Measurements from ENCODE around the gene KDM4B.
"Not testable (repeated sequence)": the region's sequence is repeated elsewhere in the genome, so short reads cannot be mapped to it uniquely, and the experiment has no call there.

KDM4B gene

DNA sequence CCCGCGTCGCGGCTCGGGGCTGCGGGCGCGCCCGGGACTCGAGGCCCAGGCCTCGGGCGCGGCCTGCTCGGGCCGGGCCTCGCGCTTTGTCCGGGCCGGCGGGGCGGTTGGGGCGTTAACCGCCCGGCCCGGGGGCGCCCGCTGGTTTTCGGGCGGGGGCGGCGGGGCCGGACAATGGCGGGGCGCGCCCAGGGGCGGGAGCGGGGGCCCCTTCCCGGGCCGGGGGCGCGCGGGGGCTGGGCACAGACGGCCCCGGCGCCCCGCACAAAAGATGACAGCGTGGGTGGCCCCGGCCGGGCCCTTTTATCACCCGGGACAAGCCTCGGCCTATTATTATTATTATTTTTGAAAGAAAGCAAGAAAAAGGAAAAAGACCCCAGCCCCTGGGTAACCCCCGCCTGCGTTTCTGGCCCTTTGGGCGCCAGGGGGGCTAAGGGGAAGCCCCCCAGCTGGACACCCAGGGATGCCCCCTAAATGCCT, 419 bp downstream of the KDM4B start:
- no peak for DNase-seq

DNA sequence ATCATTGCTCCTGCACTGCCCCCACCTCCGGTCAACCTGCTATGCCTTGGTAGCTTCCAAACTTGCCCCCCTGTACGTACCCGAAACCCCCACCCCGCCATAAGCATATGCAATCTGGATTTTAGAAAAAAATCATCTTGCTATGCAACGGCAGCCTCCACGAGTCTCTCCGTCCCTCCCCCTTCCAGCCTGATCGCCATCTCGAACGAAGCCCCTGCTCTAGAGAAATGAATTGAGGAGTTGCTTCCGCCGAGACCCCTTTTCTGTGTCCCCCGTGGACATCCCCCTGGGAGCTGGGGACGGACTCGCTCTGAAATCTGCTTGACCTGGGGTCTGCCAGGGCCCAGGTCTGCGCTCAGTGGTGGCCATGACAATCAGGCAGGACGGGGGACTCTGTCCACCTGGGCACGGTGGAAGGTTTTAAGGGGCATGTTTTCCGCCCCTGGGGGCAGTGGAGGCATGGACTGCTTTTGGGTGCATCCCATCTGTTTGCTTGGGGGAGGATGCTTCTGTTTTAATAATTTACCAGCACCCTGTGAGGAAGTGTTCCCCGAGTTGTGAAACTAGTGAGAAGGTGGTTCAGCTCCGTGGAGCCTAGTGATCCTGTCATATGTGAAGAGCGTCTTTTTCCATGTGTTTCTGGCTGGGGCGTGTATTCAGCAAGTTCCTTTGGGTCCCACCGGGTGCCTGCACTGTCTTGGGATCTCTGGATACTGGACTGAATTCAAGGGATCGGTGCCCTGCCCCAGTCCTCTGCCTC, 1.0 kb downstream of the KDM4B start:
- DNase-seq = peak; percentile 34

DNA sequence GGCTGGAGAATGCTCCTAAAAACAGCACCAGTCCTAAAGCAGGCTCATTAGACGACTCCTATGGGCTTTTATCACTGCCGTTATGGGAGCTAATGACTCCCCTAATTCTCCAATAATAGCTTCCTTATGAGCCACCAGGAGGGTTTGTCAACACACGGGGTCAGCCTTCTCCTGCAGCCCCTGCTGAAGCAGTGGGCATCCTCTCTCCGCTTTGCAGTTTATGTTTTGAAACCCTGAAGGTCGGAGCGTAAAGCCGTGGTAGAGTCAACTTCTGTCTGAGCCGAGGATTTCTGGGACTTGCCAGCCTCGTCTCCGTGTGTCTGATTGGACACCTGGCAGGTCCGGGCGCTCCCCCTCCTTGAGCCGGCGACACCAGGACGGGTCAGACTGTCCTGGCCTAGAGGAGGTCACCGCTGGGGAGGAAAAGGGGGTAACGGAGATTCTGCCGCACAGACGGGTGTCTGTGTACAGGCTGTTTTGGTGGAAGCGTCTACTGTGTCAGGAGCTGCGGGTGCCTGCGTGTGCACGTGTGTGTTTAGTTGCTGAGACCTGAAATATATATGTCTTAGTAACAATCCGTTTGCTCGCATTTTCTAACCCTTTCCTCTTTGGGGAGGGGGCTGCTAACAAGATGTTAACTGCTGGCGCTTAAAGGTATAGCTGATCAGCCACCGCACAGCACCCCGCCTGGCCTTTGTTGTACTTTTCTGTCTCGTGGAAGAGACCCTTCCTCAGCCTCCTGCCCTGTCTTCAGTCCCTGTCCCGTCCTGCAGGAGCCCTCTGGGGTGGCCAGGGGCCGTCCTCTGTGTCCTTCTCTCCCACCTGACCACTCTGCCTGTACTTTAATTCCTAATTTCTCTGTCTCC, 1.9 kb downstream of the KDM4B start:
- no peak for DNase-seq

DNA sequence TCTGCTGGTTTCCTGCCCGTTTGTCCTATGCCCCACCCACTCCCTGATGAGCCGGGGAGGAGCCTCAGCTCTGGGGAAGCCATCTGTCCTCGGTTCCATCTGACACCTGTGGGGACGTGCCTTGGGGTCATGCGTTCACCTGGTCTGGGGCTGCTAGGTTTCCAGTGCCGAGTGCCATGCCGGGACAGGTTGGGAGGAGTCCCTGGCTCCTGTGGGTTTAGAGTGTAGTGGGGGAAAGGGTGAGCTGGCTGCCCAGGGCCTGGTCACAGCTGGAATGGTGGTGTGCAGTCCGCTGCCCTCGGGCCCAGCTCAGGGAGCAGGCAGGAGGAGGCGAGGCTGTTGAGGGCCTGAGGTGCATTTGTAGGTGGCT, 2.5 kb downstream of the KDM4B start:
- no peak for DNase-seq

DNA sequence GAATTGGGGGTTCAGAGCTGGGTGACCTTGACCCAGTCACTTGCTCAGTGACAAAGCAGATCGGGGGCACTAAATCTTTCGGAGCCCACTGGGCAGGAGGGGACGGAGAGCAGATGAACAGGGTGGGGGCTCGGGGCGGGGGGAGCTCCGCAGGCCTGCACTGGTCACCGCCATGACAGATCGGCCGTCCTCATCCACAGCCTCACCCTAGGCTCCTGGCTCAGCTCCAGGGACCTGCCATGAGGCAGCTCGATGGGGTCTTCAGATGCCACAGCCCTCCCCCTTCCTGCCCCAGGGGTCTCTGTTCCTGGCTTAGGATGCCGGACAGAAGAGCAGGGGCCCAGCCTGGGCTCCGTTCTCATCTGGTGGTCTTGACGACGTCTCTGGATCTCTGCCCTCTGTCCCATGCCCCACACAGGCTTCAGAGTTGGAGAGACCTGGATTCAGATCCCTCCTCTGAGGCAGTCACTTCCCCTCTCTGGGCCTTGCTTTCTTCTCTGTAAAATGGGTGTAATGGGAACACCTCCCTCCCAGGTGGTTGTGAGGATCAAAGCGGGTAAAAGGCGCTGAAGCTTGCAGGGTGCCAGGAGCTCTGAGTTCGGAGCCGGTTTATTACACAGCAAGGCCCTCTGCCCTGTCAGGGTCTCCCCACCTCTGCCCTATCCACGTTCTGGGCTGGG, 3.0 kb downstream of the KDM4B start:
- no peak for DNase-seq

DNA sequence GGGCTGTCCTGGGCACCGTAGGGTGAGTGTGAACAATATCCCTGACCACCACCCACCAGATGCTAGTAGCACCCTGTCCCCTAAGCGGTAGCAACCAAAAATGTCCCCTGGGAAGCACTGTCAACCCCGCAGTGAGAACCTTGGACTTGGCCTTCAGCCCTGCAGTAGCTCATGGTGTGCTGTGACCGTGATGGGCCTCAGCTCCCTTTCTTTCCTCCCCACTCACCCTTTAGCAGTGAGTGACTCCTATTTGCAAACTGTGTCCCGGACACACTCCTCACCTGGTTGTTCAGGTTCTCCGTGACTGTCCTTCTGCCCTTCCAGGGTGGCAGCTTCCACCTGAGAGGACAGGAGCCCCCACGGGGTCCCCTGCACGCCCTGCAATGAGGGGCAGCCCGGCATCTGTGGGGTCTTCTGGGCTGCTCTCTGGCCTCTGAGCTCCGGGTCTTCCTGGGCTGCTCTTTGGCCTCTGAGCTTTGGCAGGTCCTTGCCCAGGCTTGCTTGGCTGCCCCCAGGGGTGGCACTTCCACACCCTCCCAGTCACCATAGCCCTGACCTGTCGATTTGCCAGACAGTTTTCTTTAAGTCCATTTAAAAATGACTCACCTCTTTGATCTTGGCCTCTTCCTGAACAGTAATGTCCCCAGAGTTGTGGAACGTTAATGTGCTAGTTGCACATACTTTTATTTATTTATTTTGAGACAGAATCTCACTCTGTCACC, 3.8 kb downstream of the KDM4B start:
- no peak for DNase-seq

DNA sequence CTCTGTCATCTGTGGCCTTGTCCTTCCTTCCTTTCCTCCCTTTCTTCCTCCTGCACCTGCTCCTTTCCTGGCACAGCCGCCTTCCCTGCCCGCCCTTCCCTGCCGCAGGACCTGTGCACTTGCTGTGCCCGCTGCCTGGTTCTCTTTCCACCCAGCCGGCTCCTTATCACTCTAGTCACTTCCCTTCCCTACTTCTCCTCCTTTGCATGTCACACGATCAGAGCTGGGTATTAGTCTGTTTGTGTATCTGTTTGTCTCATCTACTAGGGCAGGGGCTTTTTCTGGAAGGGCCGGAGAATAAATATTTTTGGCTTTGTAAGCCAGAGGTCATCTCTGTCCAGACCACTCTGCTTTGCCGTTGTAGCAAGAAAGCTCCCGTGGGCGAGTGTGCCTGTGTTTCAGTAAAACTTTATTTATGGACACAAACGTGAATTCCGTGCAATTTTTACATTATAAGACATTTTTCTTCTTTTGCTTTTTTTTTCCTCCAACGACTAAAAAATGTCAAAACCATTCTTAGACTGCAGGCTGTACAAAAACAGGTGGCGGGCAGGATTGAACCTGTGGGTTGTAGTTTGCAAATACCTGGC, 6.1 kb downstream of the KDM4B start:
- no peak for DNase-seq

DNA sequence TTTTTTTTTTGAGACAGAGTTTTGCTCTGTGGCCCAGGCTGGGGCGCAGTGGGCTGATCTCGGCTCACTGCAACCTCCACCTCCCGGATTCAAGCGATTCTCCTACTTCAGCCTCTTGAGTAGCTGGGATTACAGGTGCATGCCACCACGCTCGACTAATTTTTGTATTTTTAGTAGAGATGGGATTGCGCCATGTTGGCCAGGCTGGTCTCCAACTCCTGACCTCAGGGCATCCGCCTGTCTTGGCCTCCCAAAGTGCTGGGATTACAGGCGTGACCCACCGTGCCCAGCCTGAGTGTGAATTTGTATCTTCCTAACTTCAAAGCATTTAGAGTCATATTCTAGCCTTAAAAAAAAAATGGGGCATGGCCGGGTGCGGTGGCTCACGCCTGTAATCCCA, 6.7 kb downstream of the KDM4B start:
- not testable (repeated sequence) for DNase-seq

DNA sequence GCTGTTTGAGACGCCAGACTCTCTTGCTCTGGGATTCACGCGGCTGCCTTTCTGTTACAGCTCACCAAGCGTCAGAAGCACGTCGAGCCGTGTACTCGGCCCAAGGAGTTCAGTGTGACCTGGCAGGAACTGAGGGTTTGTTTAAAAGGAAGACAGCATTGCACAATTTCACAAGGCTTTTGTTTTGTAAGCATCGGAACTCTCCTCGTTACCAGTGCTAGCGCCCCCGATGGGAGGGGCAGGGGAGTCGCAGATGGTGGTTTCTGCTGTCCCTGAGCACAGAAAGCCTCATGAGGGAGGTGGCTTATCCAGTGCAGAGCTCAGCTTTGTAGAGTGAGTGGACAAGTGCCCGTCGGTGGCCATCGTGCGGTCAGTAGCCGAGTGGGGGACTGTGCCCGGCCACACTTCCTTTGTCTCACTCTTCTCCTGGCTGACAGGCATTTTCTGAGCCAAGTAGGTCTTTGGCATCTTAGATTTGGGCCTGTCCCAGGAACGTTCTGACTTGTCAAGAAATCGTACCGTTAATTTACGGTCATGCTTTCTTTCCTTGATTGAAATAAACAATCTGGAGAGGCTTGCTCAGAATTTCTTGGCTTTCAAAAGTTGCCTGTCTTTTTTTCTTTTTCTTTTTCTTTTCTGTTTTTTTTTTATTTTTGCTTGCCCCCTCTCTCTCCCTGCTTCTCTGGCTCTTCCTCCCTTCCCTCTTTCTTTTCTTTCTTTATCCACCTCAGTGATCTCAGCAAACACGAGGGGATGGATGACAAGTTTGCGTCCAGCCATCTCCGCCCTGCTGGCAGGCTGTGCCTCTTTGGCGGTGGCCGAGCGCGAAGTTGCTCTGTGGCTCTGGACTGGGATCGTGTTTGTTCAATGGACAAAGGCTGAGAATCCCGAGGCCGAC, 7.7 kb downstream of the KDM4B start:
- peak; percentile 88 for DNase-seq

DNA sequence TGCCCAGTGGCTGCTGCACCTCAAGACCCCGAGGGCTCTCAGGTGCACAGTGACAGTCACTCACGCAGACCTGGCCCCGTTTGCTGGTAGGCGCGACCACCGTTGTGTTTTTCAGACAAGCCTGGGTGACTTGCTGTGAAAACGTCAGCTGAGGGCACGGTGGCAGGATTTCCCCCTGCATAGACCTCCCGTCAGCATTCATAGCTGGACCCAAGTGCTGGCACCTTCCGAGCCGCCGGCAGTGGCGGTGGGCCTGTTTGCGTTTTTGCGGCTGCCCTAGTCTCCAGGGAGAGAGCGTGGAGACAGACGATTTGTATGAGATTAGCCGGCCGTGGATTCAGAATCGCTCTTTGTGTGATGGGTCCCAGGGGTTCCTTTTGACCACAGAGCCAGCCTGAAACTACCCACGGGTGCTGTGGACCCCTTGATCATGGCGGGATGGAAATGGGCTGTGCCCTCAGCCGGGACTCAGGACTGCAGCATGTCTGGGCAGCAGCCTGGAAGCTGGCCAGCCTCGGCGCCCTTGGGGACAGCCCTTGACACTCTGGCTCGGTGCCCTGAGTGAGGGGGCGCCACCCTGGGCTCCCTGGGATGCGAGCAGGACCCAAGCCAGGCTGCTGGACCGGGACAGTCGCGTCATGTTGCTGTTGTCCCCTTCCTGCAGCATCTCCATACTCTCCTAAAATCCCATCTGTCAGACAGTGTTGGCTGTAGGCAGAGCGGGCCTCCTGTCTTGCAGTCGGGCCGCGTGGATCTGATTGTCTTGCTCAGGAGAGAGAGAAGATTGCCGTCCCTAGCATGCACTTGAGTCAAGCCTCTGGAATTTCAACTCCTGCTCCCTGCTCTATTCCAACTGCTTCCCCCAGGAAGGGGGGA, 8.6 kb downstream of the KDM4B start:
- no peak for DNase-seq

DNA sequence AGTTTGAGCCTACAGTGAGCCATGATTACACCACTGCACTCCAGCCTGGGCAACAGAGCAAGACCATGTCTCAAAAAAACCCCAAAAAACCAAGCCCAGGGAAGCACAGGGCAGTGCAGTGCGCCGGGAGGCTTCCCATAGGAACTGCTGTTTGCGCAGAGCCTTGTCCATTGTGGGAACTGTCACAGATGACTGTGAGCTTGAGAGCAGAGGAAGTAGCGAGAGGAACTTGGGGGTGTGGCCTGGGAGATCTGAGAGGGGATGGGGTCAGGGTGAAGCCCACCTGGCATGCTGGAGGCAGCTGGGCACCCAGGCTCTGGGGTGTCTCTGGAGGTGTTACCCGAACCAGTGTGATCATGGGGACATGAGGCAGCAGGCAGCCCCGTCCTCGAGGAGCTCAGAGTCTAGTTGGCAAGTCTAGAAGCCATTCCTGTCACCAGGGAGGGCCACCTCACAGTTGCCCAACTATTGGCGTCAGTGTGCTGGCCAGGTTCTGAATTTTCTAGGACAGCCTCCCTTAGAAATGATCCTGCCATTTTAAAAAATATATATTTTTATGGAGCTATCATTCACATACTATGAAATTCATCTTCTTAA, 10.4 kb downstream of the KDM4B start:
- DNase-seq = no peak

DNA sequence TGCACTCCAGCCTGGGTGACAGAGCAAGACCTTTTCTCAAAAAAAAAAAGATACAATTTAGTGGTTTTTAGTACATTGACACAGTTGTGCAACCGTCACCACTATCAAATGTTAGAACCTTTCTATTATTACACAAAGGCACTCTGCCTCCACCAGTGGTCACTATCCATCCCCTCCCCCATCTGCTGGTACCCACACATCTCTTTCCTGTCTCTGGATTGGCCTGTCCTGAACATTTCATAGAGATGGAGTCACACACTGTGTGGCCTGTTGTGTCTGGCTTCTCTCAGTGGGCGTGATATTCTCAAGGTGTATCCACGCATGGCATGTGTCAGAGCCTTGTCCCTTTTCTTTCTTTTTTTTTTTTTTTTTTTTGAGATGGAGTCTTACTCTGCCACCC, 11.2 kb downstream of the KDM4B start:
- DNase-seq = no peak

DNA sequence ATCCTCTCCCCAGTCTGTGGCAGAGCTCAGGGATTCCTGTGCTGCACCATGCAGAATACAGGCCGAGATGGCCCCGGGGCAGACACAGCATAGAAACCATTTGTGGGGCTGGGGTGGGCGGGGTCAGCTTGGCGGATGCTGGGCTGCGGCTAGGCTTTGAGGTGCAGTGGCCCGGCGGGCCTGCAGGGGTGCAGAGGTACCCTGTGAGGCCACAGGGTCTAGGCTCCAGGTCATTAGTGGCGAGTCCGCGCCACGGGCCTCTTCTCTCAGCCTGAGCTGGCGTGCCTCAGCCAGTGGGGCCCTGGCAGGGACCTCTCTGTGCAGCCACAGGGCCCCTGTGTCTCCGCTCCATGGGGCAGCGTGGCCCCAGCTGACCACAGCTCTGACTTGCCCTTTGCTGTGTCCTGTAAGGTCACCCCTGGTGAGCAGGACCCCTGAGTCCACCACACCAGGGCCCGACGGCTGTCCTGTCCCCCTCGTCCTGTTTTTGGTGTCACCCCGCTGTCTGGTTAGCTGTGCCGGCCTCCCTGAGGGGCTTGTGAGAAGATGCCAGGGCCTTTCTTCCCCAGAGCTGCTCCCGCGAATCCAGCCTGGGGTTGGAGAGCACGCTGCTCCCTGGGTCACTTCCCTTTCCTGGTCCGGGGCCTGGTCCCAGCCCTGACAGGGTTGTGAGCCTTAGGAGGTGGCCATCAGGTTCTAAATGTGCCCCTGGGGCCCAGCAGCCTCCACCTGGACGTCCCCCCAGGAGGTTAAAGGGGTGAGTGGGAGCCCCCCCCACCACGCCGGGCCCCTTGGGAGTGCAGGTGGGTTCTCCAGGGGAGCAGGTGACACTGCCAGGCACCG, 12.1 kb downstream of the KDM4B start:
- no peak for DNase-seq

DNA sequence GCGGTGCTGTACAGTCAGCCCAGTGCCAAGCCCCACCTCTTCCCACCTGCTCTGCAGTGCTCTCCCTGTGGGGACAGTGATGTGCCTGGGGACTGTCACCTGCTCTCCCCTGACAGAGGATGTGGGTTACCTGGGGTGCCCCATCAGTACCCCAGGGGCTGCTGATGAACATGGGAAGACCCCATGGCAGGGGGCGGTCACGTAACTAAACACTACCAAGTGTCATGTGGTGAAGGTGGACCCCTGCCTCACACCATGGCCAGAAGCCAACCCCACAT, 12.7 kb downstream of the KDM4B start:
- no peak for DNase-seq

DNA sequence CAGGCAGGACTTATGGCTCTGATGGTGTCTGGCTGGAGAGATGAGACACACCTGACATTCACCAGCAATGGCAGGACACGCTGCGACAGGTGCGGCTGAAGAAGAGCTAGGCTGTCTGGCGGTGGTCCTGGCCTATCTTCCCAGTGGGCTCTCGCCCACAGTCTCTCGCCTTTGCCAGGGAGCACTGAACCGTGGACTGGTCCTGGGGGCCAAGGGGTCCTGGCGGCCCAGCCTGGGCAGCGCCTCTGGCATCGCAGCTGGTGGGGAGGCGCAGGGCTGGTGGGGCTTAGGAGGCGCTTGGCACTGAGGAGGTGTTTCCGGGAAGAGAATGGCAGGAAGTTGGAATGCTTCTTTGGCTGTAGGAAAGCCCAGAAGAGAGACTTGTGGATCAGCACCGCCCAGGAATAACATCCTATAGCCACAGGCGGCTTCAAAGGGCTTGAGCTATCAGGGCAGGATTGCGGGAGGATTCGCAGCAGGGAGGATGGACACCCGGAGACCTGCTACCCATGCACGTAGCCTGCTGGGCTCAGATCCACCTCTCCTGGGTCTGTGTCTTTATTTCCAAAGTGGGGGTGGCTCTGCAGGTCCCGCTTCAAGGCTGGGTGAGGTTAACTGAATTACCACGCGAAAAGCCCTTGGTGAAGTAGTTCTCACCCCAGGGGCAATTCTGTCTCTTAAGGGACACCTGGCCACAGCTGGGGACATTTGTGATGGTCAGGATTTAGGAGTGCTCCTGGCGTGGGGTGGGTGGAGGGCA, 14.6 kb downstream of the KDM4B start:
- no peak for DNase-seq

DNA sequence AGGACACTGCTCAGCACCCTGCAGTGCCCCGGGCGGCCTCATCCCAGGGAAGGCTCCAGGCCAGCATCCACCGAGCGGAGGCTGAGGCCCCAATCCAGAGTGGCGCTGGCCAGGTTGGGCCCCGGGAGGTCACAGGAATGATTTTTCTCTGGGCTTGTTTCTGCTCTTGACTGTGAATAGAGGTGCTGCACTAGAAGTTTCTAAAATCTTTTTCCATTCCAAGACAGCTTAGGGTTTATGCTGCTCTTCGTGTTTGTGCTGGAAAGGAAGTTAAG, 15.1 kb downstream of the KDM4B start:
- no peak for DNase-seq

DNA sequence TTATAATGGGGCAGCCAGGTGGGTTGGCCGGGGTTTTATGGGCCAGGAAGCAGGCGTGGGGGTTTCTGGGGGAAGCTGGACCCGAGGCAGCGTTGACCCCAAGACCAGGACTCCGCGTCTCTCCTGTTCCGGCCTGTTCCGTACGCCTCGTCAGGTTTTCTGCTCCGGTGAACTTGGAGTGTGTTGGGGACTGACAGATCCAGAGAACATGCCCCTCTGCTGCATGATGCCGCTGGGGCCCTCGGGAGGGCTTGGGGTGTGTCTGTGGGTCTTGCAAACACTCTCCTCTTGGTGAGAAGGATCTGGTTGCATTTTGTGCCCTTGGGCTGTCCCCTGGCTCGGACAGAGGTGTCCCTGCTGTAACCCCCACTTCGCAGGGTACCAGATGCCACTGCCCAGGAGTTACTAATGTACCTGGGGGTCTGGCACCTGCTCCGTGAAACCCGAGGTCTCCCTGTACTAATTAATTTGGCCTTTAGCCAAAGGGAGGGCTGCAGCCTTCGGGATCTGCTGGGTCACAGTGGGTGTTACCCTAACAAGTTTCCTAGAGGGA, 15.6 kb downstream of the KDM4B start:
- no peak for DNase-seq

DNA sequence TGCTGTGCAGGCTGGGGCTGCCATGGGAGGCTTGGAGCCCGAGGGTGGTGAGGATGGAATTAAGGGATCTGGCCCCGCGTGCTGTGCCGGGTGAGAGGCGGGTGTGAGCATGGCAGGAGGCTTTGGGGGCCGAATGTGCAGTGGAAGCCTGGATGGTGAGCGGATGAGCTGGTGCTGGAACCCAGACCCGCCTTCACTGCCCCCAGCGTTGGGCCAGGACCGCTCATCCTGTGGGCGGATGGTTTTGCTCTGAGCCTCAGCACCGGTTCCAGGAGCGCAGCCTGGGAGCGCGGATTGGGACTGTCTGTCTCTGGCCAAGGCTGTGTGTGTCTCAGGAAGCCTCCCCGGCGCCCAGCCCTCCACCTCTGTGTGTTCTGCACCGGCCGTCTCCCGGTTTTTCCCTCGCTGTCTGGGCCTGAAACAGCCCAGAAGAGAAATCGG, 16.7 kb downstream of the KDM4B start:
- no peak for DNase-seq

Data from SIG-M5 (cell line).